Prostate gland (tissue), 2 donors: Measurements from ENCODE around the gene PARP16.

Source experiments
- POLR2A ChIP-seq: fragments of 450-650 bp; IDR thresholded peaks from one replicate; pipeline ENCODE4 v1.6.1; 2016; ENCODE audit warnings: antibody characterized with exemption, mild to moderate bottlenecking
- POLR2AphosphoS5 ChIP-seq: sonication (generic); formaldehyde crosslinking; IDR thresholded peaks from one replicate; pipeline ENCODE4 v1.6.1; 2017; ENCODE audit warnings: antibody characterized with exemption
- TF ChIP-seq, protein P1 (sequence below), 4 experiments: fragments of 200-600 bp in 2 of 4; fragments of 450-650 bp in 2 of 4; sonication (generic) in 2 of 4; IDR thresholded peaks; 1 replicate in 3 of 4; 2 replicates in 1 of 4; pipeline ENCODE4 v1.5.1; 2016 to 2019; ENCODE audit warnings: antibody characterized with exemption in 4 of 4, mild to moderate bottlenecking in 2 of 4, moderate library complexity in 2 of 4

DNA sequence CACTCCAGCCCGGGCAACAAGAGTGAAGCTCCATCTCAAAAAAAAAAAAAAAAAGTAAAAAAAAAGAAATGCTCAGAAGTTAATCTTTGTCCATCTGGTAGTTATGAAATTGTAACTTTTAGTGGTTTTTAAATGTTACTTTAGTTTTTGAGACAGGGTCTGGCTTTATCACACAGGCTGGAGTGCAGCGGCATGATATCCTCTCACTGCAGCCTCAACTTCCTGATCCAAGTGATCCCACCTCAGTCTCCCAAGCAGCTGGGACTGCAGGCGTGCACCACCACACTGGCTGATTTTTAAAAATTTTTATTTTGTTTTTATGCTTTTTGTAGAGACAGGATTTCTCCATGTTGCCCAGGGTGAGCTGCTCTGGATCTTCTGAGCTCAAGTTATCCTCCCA is 19.1 kb upstream of the PARP16 start:
- TF ChIP-seq, protein P1, sequence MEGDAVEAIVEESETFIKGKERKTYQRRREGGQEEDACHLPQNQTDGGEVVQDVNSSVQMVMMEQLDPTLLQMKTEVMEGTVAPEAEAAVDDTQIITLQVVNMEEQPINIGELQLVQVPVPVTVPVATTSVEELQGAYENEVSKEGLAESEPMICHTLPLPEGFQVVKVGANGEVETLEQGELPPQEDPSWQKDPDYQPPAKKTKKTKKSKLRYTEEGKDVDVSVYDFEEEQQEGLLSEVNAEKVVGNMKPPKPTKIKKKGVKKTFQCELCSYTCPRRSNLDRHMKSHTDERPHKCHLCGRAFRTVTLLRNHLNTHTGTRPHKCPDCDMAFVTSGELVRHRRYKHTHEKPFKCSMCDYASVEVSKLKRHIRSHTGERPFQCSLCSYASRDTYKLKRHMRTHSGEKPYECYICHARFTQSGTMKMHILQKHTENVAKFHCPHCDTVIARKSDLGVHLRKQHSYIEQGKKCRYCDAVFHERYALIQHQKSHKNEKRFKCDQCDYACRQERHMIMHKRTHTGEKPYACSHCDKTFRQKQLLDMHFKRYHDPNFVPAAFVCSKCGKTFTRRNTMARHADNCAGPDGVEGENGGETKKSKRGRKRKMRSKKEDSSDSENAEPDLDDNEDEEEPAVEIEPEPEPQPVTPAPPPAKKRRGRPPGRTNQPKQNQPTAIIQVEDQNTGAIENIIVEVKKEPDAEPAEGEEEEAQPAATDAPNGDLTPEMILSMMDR (IDR thresholded peaks at IDR 0.05), result no peak
- TF ChIP-seq POLR2A, result no peak
- TF ChIP-seq POLR2AphosphoS5, result no peak
